Skin of body (tissue), 2 donors: Measurements from ENCODE around the gene CD38. TPM values are rescaled to one million over a fixed set of nuclear protein-coding genes. Genes with fewer than 3 reads are reported as not detected.
A peak's percentile ranks its signal among the peaks of the same experiment; 100 is the strongest.
"Not testable (repeated sequence)": the region's sequence is repeated elsewhere in the genome, so short reads cannot be mapped to it uniquely, and the experiment has no call there.

ENCODE experiments used
- DNase-seq: peaks from one replicate; lab custom pipeline; 2025; lab: John Stamatoyannopoulos, UW
- total RNA-seq: library from RNA; depleted of rRNA; stranded (reverse); fragments of >200 nt; gene quantifications from one replicate; pipeline ENCODE4 v1.2.3, GENCODE V29; 2014

Gene CD38
- total RNA-seq, 1 donor from 2014 or later = 0.39 TPM

- DNase-seq = no peak
Measured at GRCh38 chr4:15758294-15758693, 19.8 kb upstream of the CD38 start.

DNA sequence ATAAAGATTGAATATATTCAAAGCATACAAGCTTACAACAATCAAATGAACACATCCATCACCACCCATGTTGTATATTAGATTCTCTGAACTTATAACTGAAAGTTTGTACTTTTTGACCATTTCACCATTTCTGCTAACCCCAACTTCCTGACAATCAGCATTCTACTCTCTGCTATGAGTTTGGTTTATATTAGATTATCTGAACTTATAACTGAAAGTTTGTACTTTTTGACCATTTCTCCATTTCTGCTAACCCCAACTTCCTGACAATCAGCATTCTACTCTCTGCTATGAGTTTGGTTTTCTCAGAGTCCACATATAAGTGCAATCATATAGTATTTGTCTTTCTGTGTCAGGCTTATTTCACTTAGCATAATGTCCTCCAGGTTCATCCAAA lies 15.7 kb upstream of the CD38 start:
- DNase-seq = not testable (repeated sequence)

DNA sequence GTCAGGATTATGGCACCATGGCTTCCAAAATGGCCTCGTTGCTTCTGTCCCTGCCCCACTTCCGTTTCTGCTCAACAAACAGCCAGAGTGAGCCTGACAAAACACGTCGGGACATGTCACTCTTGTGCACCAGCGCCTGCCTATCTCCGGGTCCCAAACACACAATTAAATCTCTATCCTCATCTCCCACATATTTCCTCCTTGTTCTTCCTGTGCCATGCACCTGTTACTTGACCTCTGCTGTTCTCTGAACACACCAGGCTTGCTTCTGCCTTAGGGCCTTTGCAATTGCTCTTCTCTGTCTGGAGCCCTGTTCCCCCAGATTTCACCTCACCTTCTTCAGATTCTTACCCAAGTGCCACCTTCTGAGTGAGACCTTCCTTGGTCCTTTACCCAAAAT lies 12.7 kb upstream of the CD38 start:
- DNase-seq = no peak

- DNase-seq = no peak
Measured at GRCh38 chr4:15765910-15766697, 12.0 kb upstream of the CD38 start.

DNA sequence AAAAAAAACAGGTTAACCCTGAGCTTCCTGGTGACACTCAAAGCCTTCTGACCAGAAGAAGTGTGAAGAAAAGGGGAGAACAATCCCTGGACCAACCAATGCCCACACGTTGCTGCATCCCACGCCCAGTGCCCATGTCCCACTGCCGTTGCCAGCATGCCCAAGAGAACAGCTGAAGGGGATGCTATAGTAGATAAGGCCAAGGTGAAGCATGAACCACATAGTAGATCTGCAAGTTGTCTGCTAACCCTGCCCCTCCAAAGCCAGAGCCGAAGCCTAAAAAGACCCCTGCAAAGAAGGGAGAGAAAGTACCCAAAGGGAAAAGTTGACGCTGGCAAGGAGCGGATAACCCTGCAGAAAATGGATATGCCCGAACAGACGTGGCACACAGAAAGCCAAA lies 11.3 kb upstream of the CD38 start:
- DNase-seq = no peak

DNA sequence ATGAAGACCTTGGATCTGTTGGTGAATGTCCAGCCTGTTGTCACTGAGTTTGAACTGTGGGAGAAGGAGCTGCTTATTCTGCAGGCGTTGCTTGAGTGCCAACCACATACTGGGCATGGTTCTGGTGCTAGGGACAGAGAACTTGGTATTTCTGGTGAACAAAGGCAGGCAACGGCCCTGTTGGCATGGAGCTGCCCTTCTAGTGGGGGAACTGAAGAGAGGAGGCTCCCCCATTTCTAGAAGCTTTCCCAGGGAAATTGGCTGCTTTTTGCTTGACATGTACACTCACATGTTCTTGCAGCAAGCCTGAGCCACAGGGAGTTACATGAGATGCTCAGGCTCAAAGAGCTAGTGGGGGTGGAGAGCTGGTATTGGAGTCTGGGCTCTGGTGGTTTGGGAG lies 8.9 kb upstream of the CD38 start:
- no peak for DNase-seq

- DNase-seq = no peak
Measured at GRCh38 chr4:15771216-15772058, 6.7 kb upstream of the CD38 start.

DNA sequence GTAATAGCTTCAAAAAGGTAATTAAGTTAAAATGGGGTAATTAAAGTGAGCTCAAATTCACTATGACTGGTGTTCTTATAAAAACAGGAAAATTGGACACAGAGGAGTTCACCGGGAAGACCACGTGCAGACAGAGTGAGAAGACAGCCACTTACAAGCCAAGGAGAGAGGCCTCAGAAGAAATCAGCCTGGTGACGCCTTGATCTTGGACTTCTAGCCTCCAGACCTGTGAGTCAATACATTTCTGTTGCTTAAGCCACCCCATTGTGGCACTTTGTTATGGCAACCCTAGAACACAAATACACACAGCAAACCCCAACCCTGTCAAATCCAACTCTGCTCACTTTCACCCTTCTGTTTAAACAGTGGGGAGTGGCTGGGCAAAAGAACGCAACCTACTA lies 4.1 kb upstream of the CD38 start:
- DNase-seq = no peak

DNA sequence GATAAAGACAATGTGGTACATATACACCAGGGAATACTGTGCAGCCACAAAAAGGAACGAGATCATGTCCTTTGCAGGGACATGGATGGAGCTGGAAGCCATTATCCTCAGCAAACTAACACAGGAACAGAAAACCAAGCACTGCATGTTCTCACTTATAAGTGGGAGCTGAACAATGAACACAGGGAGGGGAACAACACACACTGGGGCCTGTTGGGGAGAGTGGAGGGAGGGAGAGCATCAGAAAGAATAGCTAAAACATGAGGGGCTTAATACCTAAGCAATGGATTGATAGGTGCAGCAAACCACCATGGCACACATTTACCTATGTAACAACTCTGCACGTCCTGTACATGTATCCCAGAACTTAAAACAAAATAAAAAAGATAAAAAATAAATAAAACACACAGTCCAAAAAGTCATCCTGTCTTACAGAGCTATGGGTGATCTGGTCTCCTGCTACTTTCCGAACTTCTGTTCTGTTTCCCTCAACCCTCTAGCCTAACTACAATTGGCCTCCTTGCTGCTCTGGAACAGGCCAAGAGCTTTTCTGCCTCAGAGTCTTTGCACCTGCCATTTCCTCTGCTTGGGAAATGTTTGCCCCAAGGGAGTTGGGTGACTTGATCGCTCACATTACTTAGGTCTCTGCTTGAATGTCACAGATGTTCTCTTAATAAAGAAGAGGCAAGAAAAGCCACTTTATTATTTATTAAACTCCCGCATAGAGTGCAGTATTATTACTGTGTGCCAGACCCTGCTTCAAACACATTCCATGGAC lies 1.1 kb upstream of the CD38 start:
- DNase-seq = no peak

- no peak for DNase-seq
Measured at GRCh38 chr4:15777697-15778288, 335 bp upstream of the CD38 start.

GRCh38 chr4:15779306-15779705 lies 1.2 kb downstream of the CD38 start:
- peak; percentile 43 for DNase-seq

- no peak for DNase-seq
Measured at GRCh38 chr4:15779809-15780208, 1.7 kb downstream of the CD38 start.

DNA sequence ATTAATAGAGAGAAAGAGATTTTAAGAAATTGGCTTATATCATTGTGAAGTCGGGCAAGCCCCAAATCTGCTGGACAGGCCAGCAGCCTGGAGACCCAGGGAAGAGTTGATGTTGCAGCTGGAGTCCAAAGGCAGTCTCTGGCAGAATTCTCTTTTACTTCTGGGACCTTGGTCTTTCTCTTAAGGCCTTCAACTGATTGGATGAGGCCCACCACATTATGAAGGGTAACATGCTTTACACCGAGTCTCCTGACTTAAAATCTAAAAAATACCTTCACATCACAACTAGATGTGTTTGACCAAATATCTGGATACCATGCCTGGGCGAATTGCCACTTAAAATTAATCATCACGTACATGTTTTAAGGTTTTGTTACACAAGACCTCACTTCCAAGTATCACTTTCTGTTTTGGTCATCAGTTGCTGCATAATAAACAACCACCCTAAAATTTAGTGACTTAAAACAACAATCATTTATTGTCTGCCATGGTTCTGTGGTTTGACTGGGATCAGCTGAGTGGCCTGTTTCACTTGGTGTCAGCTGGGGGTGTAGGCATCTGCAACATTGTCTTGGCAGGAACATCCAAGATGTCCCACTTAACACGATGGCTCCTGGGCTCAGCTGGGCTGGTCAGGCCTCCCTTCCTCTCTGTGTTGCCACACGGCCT lies 3.4 kb downstream of the CD38 start:
- DNase-seq = no peak

DNA sequence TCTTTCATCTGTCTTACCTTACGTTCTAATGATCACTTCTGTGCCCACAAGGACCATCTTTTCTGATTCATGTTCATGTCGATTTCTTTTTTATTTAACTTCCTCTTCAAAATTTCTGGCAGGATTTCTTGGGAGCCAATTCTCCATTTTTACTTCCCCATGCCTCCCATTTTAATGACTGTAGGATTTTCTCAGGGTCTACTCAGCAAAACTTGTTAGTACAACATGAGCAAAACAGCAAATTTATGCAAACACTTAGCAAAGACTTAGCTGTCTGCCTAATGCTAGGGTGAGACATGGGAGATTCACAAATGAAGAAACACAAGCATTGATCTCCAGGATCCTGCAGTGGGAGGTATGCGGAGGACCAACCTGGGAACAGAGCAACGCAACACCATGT lies 5.5 kb downstream of the CD38 start:
- no peak for DNase-seq

DNA sequence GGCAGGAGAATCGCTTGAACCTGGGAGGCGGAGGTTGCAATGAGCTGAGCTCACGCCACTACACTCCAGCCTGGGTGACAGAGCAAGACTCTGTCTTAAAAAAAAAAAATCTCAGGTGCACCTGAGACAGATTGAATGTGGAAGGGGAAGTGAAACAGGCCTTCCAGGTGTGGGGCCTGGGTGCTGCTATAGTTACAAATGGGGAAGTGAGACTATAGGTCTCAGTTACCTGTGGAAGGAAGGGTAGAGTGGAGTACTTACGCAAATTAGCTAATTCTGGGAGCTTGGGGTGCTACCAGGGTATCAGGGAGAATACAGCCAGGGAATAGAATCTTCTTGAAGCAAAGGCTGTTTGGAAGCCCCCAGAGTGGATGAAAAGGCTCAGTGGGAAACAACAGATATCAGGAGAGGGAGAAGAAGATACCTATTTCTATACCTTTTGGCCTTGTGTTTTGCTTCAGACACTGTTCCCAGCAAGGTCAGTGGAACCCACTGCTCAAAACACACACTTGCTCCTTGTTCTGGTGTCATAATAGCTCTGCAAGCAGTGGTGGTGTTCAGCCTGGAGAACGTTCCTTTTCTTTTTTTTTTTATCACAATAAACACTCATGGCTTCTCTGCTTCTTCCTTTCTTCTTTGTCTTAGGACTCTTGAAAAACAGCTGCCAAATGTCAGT lies 7.0 kb downstream of the CD38 start:
- no peak for DNase-seq

DNA sequence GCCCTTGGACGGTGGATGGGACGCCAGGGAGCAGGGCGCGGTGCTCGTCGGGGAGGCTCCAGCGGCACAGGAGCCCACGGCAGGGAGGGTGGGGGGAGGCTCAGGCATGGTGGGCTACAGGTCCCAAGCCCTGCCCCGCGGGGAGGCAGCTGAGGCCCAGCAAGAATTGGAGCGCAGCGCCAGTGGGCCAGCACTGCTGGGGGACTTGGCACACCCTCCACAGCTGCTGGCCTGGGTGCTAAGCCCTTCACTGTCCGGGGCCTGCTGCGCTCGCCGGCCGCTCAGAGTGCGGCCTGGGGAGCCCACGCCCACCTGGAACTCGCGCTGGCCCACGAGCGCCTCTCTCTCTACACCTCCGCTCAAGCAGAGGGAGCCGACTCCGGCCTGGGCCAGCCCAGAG lies 8.6 kb downstream of the CD38 start:
- DNase-seq = no peak

DNA sequence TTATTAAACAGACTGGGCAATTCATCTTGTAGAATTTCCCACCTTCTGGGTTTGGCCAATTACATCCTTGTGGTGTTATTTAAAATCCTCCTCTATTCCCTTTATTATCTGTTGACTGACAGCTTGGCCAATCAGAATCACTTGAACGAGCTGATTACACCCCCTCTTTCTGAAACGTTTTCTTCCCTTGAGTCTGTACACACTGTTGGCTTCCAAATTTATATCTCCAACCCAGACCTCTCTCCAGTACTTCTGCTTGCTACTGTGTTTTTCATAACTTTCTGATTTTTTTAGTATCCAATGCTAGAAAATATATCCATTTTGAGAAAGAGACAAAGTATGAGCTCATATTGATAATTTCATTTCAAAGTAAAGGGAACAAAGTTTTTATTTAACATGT lies 14.8 kb downstream of the CD38 start:
- DNase-seq = no peak

DNA sequence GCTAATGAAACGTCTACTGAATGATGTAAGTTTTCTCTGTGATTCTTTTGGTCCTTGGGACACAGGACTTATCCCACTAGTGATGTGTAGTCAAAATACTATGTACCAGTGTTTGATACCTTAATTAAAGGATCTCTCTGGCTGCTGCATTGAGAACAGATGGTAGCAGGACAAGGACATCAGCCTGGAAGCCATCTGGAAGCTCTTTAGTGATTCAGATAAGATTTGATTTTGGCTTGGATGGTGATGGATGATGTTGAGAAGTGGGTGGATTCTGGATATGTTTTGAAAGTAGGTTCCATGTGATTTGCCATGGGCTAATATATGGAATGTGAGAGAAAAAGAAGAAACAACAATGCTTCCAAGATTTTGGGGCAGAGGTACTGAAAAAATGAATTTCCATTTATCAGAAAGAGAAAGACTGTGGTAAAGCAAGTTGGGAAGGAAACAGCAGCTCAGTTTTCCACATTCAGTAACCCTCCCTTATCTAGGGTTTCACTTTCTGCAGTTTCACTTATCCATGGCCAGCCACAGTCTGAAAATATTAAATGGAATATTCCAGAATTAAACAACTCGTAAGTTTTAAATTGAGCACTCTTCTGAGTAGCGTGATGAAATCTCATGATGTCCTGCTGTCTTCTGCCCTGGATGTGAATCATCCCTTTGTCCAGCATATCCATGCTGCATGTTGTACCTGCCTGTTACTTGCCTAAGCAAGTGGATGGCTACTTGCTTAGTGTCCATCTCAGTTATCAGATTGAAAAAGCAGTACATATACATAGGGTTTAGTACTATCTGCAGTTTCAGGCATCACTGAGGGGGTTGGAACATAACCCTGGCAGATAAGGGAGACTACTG lies 15.6 kb downstream of the CD38 start:
- DNase-seq = no peak

GRCh38 chr4:15794426-15794825 lies 16.3 kb downstream of the CD38 start:
- DNase-seq = no peak

DNA sequence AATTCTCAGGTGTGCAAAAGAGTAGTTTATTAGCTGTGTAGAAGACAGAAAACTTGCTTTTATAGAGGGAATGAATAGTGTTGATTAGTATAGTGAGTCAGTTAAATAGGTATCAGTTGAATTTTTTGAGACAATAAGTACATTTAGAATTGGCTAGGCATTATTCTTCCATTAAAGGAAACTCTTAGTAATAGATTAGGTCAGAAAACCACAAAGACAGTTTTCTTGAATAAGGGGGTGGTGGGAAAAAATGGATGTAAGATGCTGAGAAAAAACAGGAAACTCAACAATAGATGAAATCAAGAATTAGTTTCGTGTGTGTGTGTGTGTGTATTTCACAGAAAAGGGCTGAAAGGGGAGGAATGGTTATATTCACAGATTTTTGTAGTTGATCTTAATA lies 16.8 kb downstream of the CD38 start:
- DNase-seq = no peak
